Midbrain (tissue), 1 donor: ENCODE data around the gene SSBP3.

ENCODE experiments used
- DNase-seq: peaks from one replicate; lab custom pipeline; 2025; lab: John Stamatoyannopoulos, UW

SSBP3 gene

GRCh38 chr1:54305906-54306514 lies 100.2 kb downstream of the SSBP3 start:
- DNase-seq, result no peak

GRCh38 chr1:54304518-54304917 lies 101.7 kb downstream of the SSBP3 start:
- no peak for DNase-seq

- DNase-seq, result no peak
Observed at GRCh38 chr1:54302951-54303843, 103.0 kb downstream of the SSBP3 start.

GRCh38 chr1:54302549-54302948 lies 103.6 kb downstream of the SSBP3 start:
- DNase-seq, result no peak

- DNase-seq, result no peak
Observed at GRCh38 chr1:54301497-54301896, 104.7 kb downstream of the SSBP3 start.

- peak; percentile 16 for DNase-seq
Observed at GRCh38 chr1:54300401-54300800, 105.8 kb downstream of the SSBP3 start.

- DNase-seq, result no peak
Observed at GRCh38 chr1:54299037-54299436, 107.2 kb downstream of the SSBP3 start.

GRCh38 chr1:54298284-54299033 lies 107.7 kb downstream of the SSBP3 start:
- no peak for DNase-seq

- DNase-seq, result peak; percentile 78
Observed at GRCh38 chr1:54297596-54298283, 108.5 kb downstream of the SSBP3 start.

- no peak for DNase-seq
Observed at GRCh38 chr1:54296666-54297065, 109.5 kb downstream of the SSBP3 start.

- no peak for DNase-seq
Observed at GRCh38 chr1:54294887-54295286, 111.3 kb downstream of the SSBP3 start.

GRCh38 chr1:54292002-54292911 lies 113.9 kb downstream of the SSBP3 start:
- DNase-seq, result no peak

GRCh38 chr1:54291276-54292001 lies 114.8 kb downstream of the SSBP3 start:
- no peak for DNase-seq

- no peak for DNase-seq
Observed at GRCh38 chr1:54290506-54291184, 115.5 kb downstream of the SSBP3 start.

- no peak for DNase-seq
Observed at GRCh38 chr1:54289712-54290233, 116.4 kb downstream of the SSBP3 start.

GRCh38 chr1:54287801-54288211 lies 118.4 kb downstream of the SSBP3 start:
- DNase-seq, result no peak

- DNase-seq, result peak; percentile 22
Observed at GRCh38 chr1:54287176-54287650, 119.0 kb downstream of the SSBP3 start.

GRCh38 chr1:54285815-54286345 lies 120.3 kb downstream of the SSBP3 start:
- no peak for DNase-seq
